ENCODE measurements around the gene TNF.

DNA sequence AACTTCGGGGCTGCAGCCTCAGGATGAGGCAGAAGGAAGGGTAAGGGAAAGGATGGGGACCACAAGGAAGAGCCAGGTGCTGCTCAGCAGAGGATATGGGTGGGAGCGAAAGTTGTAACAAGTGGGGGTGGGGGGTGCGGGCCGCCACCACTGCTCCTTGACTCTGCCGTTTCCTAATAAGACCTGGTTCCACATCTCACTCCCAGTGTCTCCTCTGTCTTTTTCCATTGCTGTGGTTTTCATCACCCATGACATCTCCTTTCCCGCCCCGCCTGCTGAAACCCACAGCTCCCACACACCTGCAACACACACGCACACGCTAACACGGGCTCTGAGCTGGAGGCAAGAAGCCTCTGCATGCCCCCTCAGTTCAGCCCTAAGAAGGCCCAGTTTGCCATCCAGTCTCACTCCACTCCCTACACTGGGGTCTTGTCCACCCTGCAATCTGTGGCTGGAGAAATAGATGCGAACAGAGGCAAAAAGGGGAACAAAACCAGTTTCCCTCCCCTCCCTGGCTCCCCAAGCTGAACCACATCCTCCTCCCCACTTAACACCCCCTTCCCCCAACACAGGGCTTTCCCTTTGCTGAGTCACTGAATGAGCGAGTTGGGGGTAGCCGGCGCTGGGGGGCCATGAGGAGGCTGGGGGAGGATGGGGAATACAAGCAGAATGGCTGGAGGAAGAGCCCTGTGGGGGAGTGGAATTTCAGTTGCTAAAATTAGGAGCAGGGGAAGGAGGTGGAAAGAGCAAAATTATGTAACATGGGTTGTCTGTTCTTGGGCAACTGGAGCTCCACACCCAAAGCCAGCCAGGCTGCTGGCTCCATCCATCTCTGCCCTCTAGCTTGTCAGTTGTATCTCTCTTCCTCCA lies 16.5 kb upstream of the TNF start:
- TF ChIP-seq POLR2AphosphoS5 (IDR thresholded peaks at IDR 0.05) (no peak), POLR2A (IDR thresholded peaks at IDR 0.05) (no peak)
- TF ChIP-seq, protein P1, sequence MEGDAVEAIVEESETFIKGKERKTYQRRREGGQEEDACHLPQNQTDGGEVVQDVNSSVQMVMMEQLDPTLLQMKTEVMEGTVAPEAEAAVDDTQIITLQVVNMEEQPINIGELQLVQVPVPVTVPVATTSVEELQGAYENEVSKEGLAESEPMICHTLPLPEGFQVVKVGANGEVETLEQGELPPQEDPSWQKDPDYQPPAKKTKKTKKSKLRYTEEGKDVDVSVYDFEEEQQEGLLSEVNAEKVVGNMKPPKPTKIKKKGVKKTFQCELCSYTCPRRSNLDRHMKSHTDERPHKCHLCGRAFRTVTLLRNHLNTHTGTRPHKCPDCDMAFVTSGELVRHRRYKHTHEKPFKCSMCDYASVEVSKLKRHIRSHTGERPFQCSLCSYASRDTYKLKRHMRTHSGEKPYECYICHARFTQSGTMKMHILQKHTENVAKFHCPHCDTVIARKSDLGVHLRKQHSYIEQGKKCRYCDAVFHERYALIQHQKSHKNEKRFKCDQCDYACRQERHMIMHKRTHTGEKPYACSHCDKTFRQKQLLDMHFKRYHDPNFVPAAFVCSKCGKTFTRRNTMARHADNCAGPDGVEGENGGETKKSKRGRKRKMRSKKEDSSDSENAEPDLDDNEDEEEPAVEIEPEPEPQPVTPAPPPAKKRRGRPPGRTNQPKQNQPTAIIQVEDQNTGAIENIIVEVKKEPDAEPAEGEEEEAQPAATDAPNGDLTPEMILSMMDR (IDR thresholded peaks at IDR 0.05) = no peak

All from gastroesophageal sphincter (tissue), 3 donors.